Mucosa of descending colon (tissue), 3 donors: ENCODE measurements around the gene GRIPAP1. TPM values are rescaled to one million over a fixed set of nuclear protein-coding genes. Genes with fewer than 3 reads are reported as not detected.

Experiments
- ATAC-seq: fragments of 200-7000 bp; cut with Tn5 transposase; one replicate; pipeline ENCODE4 v1.9.1; 2020; ENCODE audit warnings: mild to moderate bottlenecking, moderate library complexity
- DNase-seq, 3 donors: peaks; one replicate each; pipeline ENCODE4 v3.0.0-alpha.2; 2020
- H3K36me3 ChIP-seq: fragments of 200-600 bp; one replicate; pipeline ENCODE4 v1.8.0; 2021; ENCODE audit warnings: low read depth, mild to moderate bottlenecking
- H3K4me1 ChIP-seq: fragments of 200-600 bp; one replicate; pipeline ENCODE4 v1.8.0; 2021; ENCODE audit warnings: low read depth, mild to moderate bottlenecking
- H3K4me3 ChIP-seq: fragments of 200-600 bp; one replicate; pipeline ENCODE4 v1.8.0; 2021; ENCODE audit warnings: mild to moderate bottlenecking
- H3K9me3 ChIP-seq: fragments of 200-600 bp; one replicate; pipeline ENCODE4 v1.8.0; 2021; ENCODE audit warnings: mild to moderate bottlenecking
- CTCF ChIP-seq: fragments of 200-600 bp; IDR thresholded peaks from one replicate; pipeline ENCODE4 v1.8.0; 2022; ENCODE audit warnings: antibody characterized with exemption, mild to moderate bottlenecking
- intact Hi-C, 2 donors: fragments of 100-400 bp; cut with DNase I in 1 of 2; cut with micrococcal nuclease in 1 of 2; formaldehyde crosslinking; loops; one replicate each; pipeline versions ENCODE4 v1.11.0 to v1.11.1; 2022; cut with DNase I, micrococcal nuclease
- total RNA-seq, 3 donors: library from RNA; stranded (reverse); fragmentation: NEBNext Ultra II Directional in 2 of 3; extraction: Animal tissue kit (Norgen Biotek cat#: 25700) in 2 of 3; gene quantifications; one replicate each; pipeline versions ENCODE4 v1.2.1 to v1.2.4, GENCODE V29; 2021 to 2023
- donor health status: DM: no; HTN: no; CAD: no; lungs with moderate emphysema.
- donor health status: DM: no; HTN: no; CAD: no.
- donor health status: DM: no; HTN: yes; CAD: no.

The GRIPAP1 gene
- total RNA-seq, 3 donors from 2014 or later, result 39.5 to 48.9 (median 47.5) TPM

- Histone ChIP-seq H3K4me3 (no peak overlapping the region), H3K9me3 (no peaks in the 10 kb centered on the region), H3K36me3 (no peaks in the 10 kb centered on the region), H3K4me1 (no peaks in the 10 kb centered on the region)
- DNase-seq, result no peak
- intact Hi-C loops, result no loop called here
- no peak for TF ChIP-seq CTCF
- peak; percentile 3 for ATAC-seq
Observed at GRCh38 chrX:49030283-49030682, 28.2 kb upstream of the GRIPAP1 start.

GRCh38 chrX:49029876-49030275, 27.8 kb upstream of the GRIPAP1 start:
- Histone ChIP-seq H3K9me3 (no peaks in the 10 kb centered on the region), H3K4me3 (no peak overlapping the region), H3K36me3 (no peaks in the 10 kb centered on the region), H3K4me1 (no peaks in the 10 kb centered on the region)
- intact Hi-C loops, result no loop called here
- DNase-seq (peak; percentile 81 to 83 (median 82)), ATAC-seq (peak; percentile 97)
- TF ChIP-seq CTCF, result no peak

GRCh38 chrX:49019599-49020249, 17.7 kb upstream of the GRIPAP1 start:
- no peaks in the 10 kb centered on the region for H3K4me1 ChIP-seq
- H3K4me3 ChIP-seq, result no peak overlapping the region
- no peaks in the 10 kb centered on the region for H3K36me3 ChIP-seq
- no peak for TF ChIP-seq CTCF
- H3K9me3 ChIP-seq, result no peaks in the 10 kb centered on the region
- DNase-seq, result peak in 1 of 3 donors; percentile 2
- ATAC-seq, result no peak
- intact Hi-C loops, result no loop called here

- ATAC-seq, result no peak
- TF ChIP-seq CTCF, result no peak
- intact Hi-C loops, result no loop called here
- Histone ChIP-seq H3K4me3 (no peak overlapping the region), H3K36me3 (no peaks in the 10 kb centered on the region), H3K4me1 (no peaks in the 10 kb centered on the region), H3K9me3 (no peaks in the 10 kb centered on the region)
- no peak for DNase-seq
Observed at GRCh38 chrX:49019050-49019449, 17.0 kb upstream of the GRIPAP1 start.

GRCh38 chrX:49003696-49004095, 1.6 kb upstream of the GRIPAP1 start:
- ATAC-seq, result no peak
- no peak for TF ChIP-seq CTCF
- no peaks in the 10 kb centered on the region for H3K36me3 ChIP-seq
- intact Hi-C loops, result no loop called here
- H3K9me3 ChIP-seq, result no peaks in the 10 kb centered on the region
- no peaks in the 10 kb centered on the region for H3K4me1 ChIP-seq
- no peak for DNase-seq
- H3K4me3 ChIP-seq, result no peak overlapping the region
